Neural cell (in vitro differentiated cells): ENCODE results near the gene ZMAT5. TPM values are rescaled to one million over a fixed set of nuclear protein-coding genes. Genes with fewer than 3 reads are reported as not detected.

ENCODE experiments used
- H2AFZ ChIP-seq: fragments of 200-600, 300-800 bp; sonication (generic), shearing (Covaris generic); 2 replicates; pipeline ENCODE4 v1.6.0; 2014; ENCODE audit warnings: low read depth, mild to moderate bottlenecking, antibody characterized with exemption, low read length, moderate library complexity
- H3F3A ChIP-seq: fragments of 200-600 bp; shearing (Covaris generic); 2 replicates; pipeline ENCODE4 v1.6.1; 2016; ENCODE audit warnings: mild to moderate bottlenecking, moderate library complexity, mixed read lengths, antibody characterized with exemption, low read length; ENCODE audit not compliant: insufficient read depth, poor library complexity, severe bottlenecking
- H3K27ac ChIP-seq: fragments of 200-600, 300-800 bp; sonication (generic), shearing (Covaris generic); 2 replicates; pipeline ENCODE4 v1.5.1; 2014; ENCODE audit warnings: mild to moderate bottlenecking, low read length, moderate library complexity
- H3K27me3 ChIP-seq: fragments of 300-800, 200-600 bp; sonication (generic), shearing (Covaris generic); 2 replicates; pipeline ENCODE4 v1.6.0; 2014; ENCODE audit warnings: mild to moderate bottlenecking, low read depth, low read length, moderate library complexity; ENCODE audit not compliant: insufficient read depth
- H3K36me3 ChIP-seq: fragments of 300-800, 200-600 bp; sonication (generic), shearing (Covaris generic); 2 replicates; pipeline ENCODE4 v1.5.1; 2014; ENCODE audit warnings: mild to moderate bottlenecking, antibody characterized with exemption, low read length, moderate library complexity; ENCODE audit not compliant: insufficient read depth
- H3K4me2 ChIP-seq: fragments of 300-800, 200-600 bp; sonication (generic), shearing (Covaris generic); 2 replicates; pipeline ENCODE4 v1.6.0; 2014; ENCODE audit warnings: mild to moderate bottlenecking, low read length
- H3K4me3 ChIP-seq: fragments of 300-800, 200-600 bp; sonication (generic), shearing (Covaris generic); 2 replicates; pipeline ENCODE4 v1.5.1; 2014; ENCODE audit warnings: mild to moderate bottlenecking, low read length, moderate library complexity
- H3K79me2 ChIP-seq: fragments of 200-600 bp; shearing (Covaris generic); replicated peaks from 2 replicates; pipeline ENCODE4 v1.6.0; 2014; ENCODE audit warnings: mild to moderate bottlenecking, low read length, moderate library complexity; ENCODE audit not compliant: insufficient read depth
- H3K9ac ChIP-seq: fragments of 300-800, 200-600 bp; sonication (generic), shearing (Covaris generic); 2 replicates; pipeline ENCODE4 v1.6.1; 2016; ENCODE audit warnings: mild to moderate bottlenecking, low read length, mixed read lengths
- H3K9me2 ChIP-seq: fragments of 200-600 bp; shearing (Covaris generic); 2 replicates; pipeline ENCODE4 v1.6.1; 2016; ENCODE audit warnings: mild to moderate bottlenecking, low read length, mixed read lengths; ENCODE audit not compliant: insufficient read depth
- H3K9me3 ChIP-seq: fragments of 200-600, 300-800 bp; sonication (generic), shearing (Covaris generic); 2 replicates; pipeline ENCODE4 v1.6.1; 2016; ENCODE audit warnings: mild to moderate bottlenecking, mixed run types, low read length, moderate library complexity, mixed read lengths
- H4K20me1 ChIP-seq: fragments of 200-600 bp; shearing (Covaris generic); 2 replicates; pipeline ENCODE4 v1.6.1; 2016; ENCODE audit warnings: mild to moderate bottlenecking, mixed run types; ENCODE audit not compliant: insufficient read depth
- EP300 ChIP-seq: fragments of 450-650 bp; conservative IDR thresholded peaks from 2 replicates; pipeline ENCODE4 v1.6.1; 2014; ENCODE audit warnings: antibody characterized with exemption, mild to moderate bottlenecking, moderate library complexity; ENCODE audit not compliant: poor library complexity, severe bottlenecking
- EZH2 ChIP-seq: fragments of 200-600, 300-800 bp; shearing (Covaris generic), sonication (generic); IDR thresholded peaks from 2 replicates; pipeline ENCODE4 v1.6.1; 2014; ENCODE audit warnings: antibody characterized with exemption, low read length, borderline replicate concordance, mild to moderate bottlenecking; ENCODE audit not compliant: insufficient read depth, poor library complexity, severe bottlenecking
- MXI1 ChIP-seq: fragments of 450-650 bp; conservative IDR thresholded peaks from 2 replicates; pipeline ENCODE4 v1.6.1; 2014; ENCODE audit warnings: antibody characterized with exemption, mild to moderate bottlenecking; ENCODE audit not compliant: poor library complexity, severe bottlenecking
- POLR2AphosphoS5 ChIP-seq: IDR thresholded peaks from 2 replicates; pipeline ENCODE4 v1.6.1; 2012
- RAD21 ChIP-seq: fragments of 450-650 bp; conservative IDR thresholded peaks from 2 replicates; pipeline ENCODE4 v1.6.1; 2014; ENCODE audit warnings: antibody characterized with exemption, mild to moderate bottlenecking, moderate library complexity
- SMC3 ChIP-seq: fragments of 450-650 bp; conservative IDR thresholded peaks from 2 replicates; pipeline ENCODE4 v1.6.1; 2014; ENCODE audit warnings: antibody characterized with exemption, mild to moderate bottlenecking, moderate library complexity; ENCODE audit not compliant: poor library complexity
- TAF1 ChIP-seq: IDR thresholded peaks from 2 replicates; pipeline ENCODE4 v1.6.1; 2012; ENCODE audit warnings: low read depth
- polyA plus RNA-seq: library from polyadenylated mRNA; depleted of rRNA; stranded (reverse); fragments of >200 nt; gene quantifications from 2 replicates; pipeline ENCODE4 v1.2.3, GENCODE V29; 2014
- TF ChIP-seq, protein P1 (sequence below): IDR thresholded peaks from 2 replicates; pipeline ENCODE4 v1.6.1; 2012; ENCODE audit warnings: borderline replicate concordance
- TF ChIP-seq, protein P2 (sequence below): fragments of 450-650 bp; IDR thresholded peaks from 2 replicates; pipeline ENCODE4 v1.5.1; 2014; ENCODE audit warnings: antibody characterized with exemption, mild to moderate bottlenecking, moderate library complexity; ENCODE audit not compliant: poor library complexity, severe bottlenecking

The ZMAT5 gene
- polyA plus RNA-seq, 1 donor from 2014 or later: 54.9 TPM

DNA sequence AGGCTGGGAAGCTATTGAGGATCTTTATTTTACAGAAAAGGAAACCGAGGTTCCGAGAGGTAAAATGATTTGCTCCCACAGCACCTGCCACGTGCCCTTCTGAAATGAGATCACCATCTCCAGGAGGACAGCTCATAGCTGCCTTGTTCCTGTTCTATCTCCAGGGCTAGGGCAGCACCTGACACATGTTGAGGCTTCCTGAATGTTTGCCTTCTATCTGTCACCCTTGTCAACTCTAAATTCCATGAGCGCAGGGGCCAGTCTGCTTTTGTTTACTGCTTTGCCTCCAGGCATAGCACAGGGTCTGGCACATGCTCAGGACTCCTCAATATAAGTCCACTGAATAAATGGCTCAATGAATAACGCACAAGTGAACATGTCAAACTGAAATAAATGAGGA, 47.2 kb upstream of the ZMAT5 start:
- H3K4me2 ChIP-seq: no peak overlapping the region

DNA sequence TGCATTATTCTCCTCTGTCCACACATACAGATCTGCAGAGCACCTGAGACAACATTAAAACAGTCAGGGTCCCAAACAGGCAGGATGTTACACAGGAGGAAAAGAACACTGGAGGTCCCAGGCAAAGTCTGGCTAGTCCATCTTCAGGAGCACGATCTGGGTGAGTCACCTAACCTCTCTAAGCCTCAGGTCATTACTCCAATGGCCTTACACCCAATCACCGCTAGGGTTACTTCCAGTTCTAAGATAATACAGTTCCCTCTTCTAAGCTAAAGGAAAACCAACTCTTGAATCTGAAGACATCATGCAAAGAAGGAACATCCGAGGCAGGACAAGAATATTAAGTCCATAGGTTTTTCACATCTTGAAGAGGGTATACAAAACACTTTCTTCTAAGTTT, 46.8 kb upstream of the ZMAT5 start:
- Histone ChIP-seq H3K4me3 (no peak overlapping the region), H3K36me3 (peaks cover 22% of the 10 kb centered on the region), H3K27ac (no peak overlapping the region), H4K20me1 (no peaks in the 10 kb centered on the region), H3K9me2 (no peaks in the 10 kb centered on the region), H3K4me2 (no peak overlapping the region), H3K79me2 (no peaks in the 10 kb centered on the region), H3K9ac (no peak overlapping the region), H3F3A (no peaks in the 10 kb centered on the region), H2AFZ (no peak overlapping the region), H3K9me3 (no peaks in the 10 kb centered on the region), H3K27me3 (no peaks in the 10 kb centered on the region)
- TF ChIP-seq, protein P1, sequence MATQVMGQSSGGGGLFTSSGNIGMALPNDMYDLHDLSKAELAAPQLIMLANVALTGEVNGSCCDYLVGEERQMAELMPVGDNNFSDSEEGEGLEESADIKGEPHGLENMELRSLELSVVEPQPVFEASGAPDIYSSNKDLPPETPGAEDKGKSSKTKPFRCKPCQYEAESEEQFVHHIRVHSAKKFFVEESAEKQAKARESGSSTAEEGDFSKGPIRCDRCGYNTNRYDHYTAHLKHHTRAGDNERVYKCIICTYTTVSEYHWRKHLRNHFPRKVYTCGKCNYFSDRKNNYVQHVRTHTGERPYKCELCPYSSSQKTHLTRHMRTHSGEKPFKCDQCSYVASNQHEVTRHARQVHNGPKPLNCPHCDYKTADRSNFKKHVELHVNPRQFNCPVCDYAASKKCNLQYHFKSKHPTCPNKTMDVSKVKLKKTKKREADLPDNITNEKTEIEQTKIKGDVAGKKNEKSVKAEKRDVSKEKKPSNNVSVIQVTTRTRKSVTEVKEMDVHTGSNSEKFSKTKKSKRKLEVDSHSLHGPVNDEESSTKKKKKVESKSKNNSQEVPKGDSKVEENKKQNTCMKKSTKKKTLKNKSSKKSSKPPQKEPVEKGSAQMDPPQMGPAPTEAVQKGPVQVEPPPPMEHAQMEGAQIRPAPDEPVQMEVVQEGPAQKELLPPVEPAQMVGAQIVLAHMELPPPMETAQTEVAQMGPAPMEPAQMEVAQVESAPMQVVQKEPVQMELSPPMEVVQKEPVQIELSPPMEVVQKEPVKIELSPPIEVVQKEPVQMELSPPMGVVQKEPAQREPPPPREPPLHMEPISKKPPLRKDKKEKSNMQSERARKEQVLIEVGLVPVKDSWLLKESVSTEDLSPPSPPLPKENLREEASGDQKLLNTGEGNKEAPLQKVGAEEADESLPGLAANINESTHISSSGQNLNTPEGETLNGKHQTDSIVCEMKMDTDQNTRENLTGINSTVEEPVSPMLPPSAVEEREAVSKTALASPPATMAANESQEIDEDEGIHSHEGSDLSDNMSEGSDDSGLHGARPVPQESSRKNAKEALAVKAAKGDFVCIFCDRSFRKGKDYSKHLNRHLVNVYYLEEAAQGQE: no peak
- TF ChIP-seq SMC3: no peak
- TF ChIP-seq TAF1: no peak
- TF ChIP-seq, protein P2, sequence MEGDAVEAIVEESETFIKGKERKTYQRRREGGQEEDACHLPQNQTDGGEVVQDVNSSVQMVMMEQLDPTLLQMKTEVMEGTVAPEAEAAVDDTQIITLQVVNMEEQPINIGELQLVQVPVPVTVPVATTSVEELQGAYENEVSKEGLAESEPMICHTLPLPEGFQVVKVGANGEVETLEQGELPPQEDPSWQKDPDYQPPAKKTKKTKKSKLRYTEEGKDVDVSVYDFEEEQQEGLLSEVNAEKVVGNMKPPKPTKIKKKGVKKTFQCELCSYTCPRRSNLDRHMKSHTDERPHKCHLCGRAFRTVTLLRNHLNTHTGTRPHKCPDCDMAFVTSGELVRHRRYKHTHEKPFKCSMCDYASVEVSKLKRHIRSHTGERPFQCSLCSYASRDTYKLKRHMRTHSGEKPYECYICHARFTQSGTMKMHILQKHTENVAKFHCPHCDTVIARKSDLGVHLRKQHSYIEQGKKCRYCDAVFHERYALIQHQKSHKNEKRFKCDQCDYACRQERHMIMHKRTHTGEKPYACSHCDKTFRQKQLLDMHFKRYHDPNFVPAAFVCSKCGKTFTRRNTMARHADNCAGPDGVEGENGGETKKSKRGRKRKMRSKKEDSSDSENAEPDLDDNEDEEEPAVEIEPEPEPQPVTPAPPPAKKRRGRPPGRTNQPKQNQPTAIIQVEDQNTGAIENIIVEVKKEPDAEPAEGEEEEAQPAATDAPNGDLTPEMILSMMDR: no peak
- TF ChIP-seq EP300: no peak
- no peak for TF ChIP-seq RAD21
- TF ChIP-seq POLR2AphosphoS5: no peak
- no peak for TF ChIP-seq EZH2
- TF ChIP-seq MXI1: no peak

More for the DNA sequence above, 47.2 kb upstream of the ZMAT5 start:
- no peaks in the 10 kb centered on the region for H3K9me2 ChIP-seq
- no peak overlapping the region for H3K4me3 ChIP-seq
- TF ChIP-seq RAD21 (no peak), MXI1 (no peak), SMC3 (no peak), EP300 (no peak)
- TF ChIP-seq, protein P2: no peak
- H3K27ac ChIP-seq: no peak overlapping the region
- no peaks in the 10 kb centered on the region for H4K20me1 ChIP-seq
- H2AFZ ChIP-seq: no peak overlapping the region
- H3K36me3 ChIP-seq: peaks cover 22% of the 10 kb centered on the region
- no peak overlapping the region for H3K9ac ChIP-seq
- no peaks in the 10 kb centered on the region for H3K9me3 ChIP-seq
- H3K79me2 ChIP-seq: no peaks in the 10 kb centered on the region
- no peaks in the 10 kb centered on the region for H3F3A ChIP-seq
- no peaks in the 10 kb centered on the region for H3K27me3 ChIP-seq
